SK-N-SH (cell line): ENCODE data around the gene DHRS12.

Source experiments
- EP300 ChIP-seq, 2 experiments: IDR thresholded peaks; 2 replicates each; pipeline versions ENCODE4 v1.4.0 to v1.6.1; 2012; ENCODE audit warnings: borderline replicate concordance in 1 of 2, low read depth in 1 of 2, low read length in 1 of 2
- FOSL2 ChIP-seq: IDR thresholded peaks from 2 replicates; pipeline ENCODE4 v1.4.0; 2012; ENCODE audit warnings: low read depth, mild to moderate bottlenecking, moderate library complexity, borderline replicate concordance
- FOXJ3 ChIP-seq: sonication (generic); formaldehyde crosslinking; IDR thresholded peaks from 2 replicates; pipeline ENCODE4 v1.5.1; 2020; ENCODE audit warnings: mild to moderate bottlenecking, missing genetic modification reagents
- NRF1 ChIP-seq: IDR thresholded peaks from 2 replicates; pipeline ENCODE4 v1.6.1; 2012; ENCODE audit warnings: low read depth, mild to moderate bottlenecking, low read length
- SIN3A ChIP-seq: IDR thresholded peaks from 2 replicates; pipeline ENCODE4 v1.6.1; 2012; ENCODE audit warnings: low read depth, mild to moderate bottlenecking, low read length, moderate library complexity, borderline replicate concordance
- TF ChIP-seq, protein P1 (sequence below): fragments of 200-600 bp; sonication (generic); IDR thresholded peaks from 2 replicates; pipeline ENCODE4 v1.6.1; 2017; ENCODE audit warnings: antibody characterized with exemption, mild to moderate bottlenecking, moderate library complexity
- TF ChIP-seq, protein P2 (sequence below): fragments of 150-350 bp; IDR thresholded peaks from 2 replicates; pipeline ENCODE4 v1.6.1; 2017; ENCODE audit warnings: antibody characterized with exemption, low read length, low read depth, borderline replicate concordance
- TF ChIP-seq, protein P3 (sequence below): IDR thresholded peaks from 2 replicates; pipeline ENCODE4 v1.4.0; 2012; ENCODE audit warnings: low read depth

DNA sequence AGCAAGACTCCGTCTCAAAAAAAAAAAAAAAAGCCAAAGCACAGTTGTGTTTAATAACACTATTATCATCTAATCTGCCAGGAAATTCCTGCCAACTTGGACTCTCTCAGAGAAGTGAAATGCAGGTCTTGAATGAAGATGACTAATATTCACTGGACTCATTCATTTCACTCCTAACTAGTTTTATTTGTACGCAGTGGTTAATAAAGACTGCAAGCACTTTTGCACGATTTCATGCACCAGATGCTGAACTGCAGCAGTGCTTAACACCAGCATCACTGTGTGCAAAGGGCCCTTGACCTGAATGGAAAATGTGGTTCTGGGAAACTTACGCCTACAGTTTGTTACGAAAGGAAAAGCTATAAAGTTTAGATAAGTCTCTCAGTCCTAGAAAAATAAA is 63.3 kb downstream of the DHRS12 start:
- peak; percentile 24; the same call in 1 of the 2 replicates for TF ChIP-seq FOSL2
- TF ChIP-seq, protein P1, sequence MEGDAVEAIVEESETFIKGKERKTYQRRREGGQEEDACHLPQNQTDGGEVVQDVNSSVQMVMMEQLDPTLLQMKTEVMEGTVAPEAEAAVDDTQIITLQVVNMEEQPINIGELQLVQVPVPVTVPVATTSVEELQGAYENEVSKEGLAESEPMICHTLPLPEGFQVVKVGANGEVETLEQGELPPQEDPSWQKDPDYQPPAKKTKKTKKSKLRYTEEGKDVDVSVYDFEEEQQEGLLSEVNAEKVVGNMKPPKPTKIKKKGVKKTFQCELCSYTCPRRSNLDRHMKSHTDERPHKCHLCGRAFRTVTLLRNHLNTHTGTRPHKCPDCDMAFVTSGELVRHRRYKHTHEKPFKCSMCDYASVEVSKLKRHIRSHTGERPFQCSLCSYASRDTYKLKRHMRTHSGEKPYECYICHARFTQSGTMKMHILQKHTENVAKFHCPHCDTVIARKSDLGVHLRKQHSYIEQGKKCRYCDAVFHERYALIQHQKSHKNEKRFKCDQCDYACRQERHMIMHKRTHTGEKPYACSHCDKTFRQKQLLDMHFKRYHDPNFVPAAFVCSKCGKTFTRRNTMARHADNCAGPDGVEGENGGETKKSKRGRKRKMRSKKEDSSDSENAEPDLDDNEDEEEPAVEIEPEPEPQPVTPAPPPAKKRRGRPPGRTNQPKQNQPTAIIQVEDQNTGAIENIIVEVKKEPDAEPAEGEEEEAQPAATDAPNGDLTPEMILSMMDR, result no peak
- TF ChIP-seq EP300 (IDR thresholded peaks at IDR 0.05; ENCODE audit: borderline replicate concordance in 1 of 2, low read depth in 1 of 2, low read length in 1 of 2), result peak in 1 of 2 experiments; percentile 37; a peak in 1 of 4 replicates
- TF ChIP-seq, protein P2, sequence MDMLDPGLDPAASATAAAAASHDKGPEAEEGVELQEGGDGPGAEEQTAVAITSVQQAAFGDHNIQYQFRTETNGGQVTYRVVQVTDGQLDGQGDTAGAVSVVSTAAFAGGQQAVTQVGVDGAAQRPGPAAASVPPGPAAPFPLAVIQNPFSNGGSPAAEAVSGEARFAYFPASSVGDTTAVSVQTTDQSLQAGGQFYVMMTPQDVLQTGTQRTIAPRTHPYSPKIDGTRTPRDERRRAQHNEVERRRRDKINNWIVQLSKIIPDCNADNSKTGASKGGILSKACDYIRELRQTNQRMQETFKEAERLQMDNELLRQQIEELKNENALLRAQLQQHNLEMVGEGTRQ, result no peak
- TF ChIP-seq NRF1, result no peak
- TF ChIP-seq, protein P3, sequence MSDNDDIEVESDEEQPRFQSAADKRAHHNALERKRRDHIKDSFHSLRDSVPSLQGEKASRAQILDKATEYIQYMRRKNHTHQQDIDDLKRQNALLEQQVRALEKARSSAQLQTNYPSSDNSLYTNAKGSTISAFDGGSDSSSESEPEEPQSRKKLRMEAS, result no peak
- no peak for TF ChIP-seq FOXJ3 (CRISPR knock-in tag)
- no peak for TF ChIP-seq SIN3A
